Osteoblast (primary cell): ENCODE results near the gene CALM3. TPM values are rescaled to one million over a fixed set of nuclear protein-coding genes. Genes with fewer than 3 reads are reported as not detected.
"Not testable (repeated sequence)": the region's sequence is repeated elsewhere in the genome, so short reads cannot be mapped to it uniquely, and the experiment has no call there.

ENCODE experiments used
- DNase-seq: peaks from one replicate; pipeline ENCODE4 v3.0.0; 2011; ENCODE audit warnings: low spot score, mixed read lengths; ENCODE audit not compliant: insufficient read length; ENCODE audit errors: missing footprints
- H2AFZ ChIP-seq: 2 replicates; pipeline ENCODE4 v1.6.0; 2011; ENCODE audit warnings: mild to moderate bottlenecking, low read length
- H3K27ac ChIP-seq: 2 replicates; pipeline ENCODE4 v1.5.1; 2011; ENCODE audit warnings: mild to moderate bottlenecking, low read depth, low read length, moderate library complexity
- H3K27me3 ChIP-seq: 2 replicates; pipeline ENCODE4 v1.6.0; 2012; ENCODE audit warnings: mild to moderate bottlenecking, control low read depth, inconsistent platforms, low read length, moderate library complexity; ENCODE audit not compliant: insufficient read depth
- H3K36me3 ChIP-seq: 2 replicates; pipeline ENCODE4 v1.5.1; 2011; ENCODE audit warnings: mild to moderate bottlenecking, low read length, control low read depth, moderate library complexity; ENCODE audit not compliant: insufficient read depth
- H3K4me1 ChIP-seq: 2 replicates; pipeline ENCODE4 v1.5.1; 2011; ENCODE audit warnings: mild to moderate bottlenecking, low read length, control low read depth, moderate library complexity; ENCODE audit not compliant: insufficient read depth
- H3K4me2 ChIP-seq: 2 replicates; pipeline ENCODE4 v1.6.0; 2011; ENCODE audit warnings: mild to moderate bottlenecking, low read length; ENCODE audit not compliant: insufficient read depth
- H3K4me3 ChIP-seq: fragments of 200-600 bp; sonication (generic); 3 replicates; pipeline ENCODE4 v1.5.1; 2012; ENCODE audit warnings: mild to moderate bottlenecking, low read length, inconsistent platforms; ENCODE audit not compliant: insufficient read depth
- H3K79me2 ChIP-seq: 2 replicates; pipeline ENCODE4 v1.6.0; 2012; ENCODE audit warnings: mild to moderate bottlenecking, low read length, control low read depth, inconsistent platforms; ENCODE audit not compliant: insufficient read depth
- H3K9me3 ChIP-seq: 2 replicates; pipeline ENCODE4 v1.5.1; 2011; ENCODE audit warnings: low read depth, low read length, control low read depth
- H4K20me1 ChIP-seq: 2 replicates; pipeline ENCODE4 v1.6.0; 2012; ENCODE audit warnings: mild to moderate bottlenecking, low read length, control low read depth; ENCODE audit not compliant: insufficient read depth
- CTCF ChIP-seq: IDR thresholded peaks from 2 replicates; pipeline ENCODE4 v1.5.1; 2011; ENCODE audit warnings: mild to moderate bottlenecking, low read depth, low read length, moderate library complexity; ENCODE audit errors: extremely low read depth
- total RNA-seq: library from RNA; depleted of rRNA; stranded (reverse); fragments of >200 nt; gene quantifications from 2 replicates; pipeline ENCODE4 v1.2.3, GENCODE V29; 2012

Gene CALM3
- total RNA-seq, result 105 and 124 TPM in 2 replicates

- Histone ChIP-seq H3K79me2 (peaks cover 56% of the 10 kb centered on the region), H3K27ac (peak within 1 kb of the TSS; percentile 100), H3K36me3 (peaks cover 12% of the 10 kb centered on the region), H3K27me3 (no peaks in the 10 kb centered on the region), H4K20me1 (peaks cover 43% of the 10 kb centered on the region), H3K9me3 (no peaks in the 10 kb centered on the region), H2AFZ (peak within 1 kb of the TSS; percentile 99), H3K4me3 (peak within 1 kb of the TSS; percentile 99), H3K4me2 (peak within 1 kb of the TSS; percentile 96), H3K4me1 (peaks cover 24% of the 10 kb centered on the region)
- TF ChIP-seq CTCF, result no peak
- DNase-seq, result peak; percentile 90
These were observed at the start of gene CALM3 for GRCh38 chr19:46601318-46602224. TSS of gene CALM3 (plus strand) at chr19:46601330. CDS start at chr19:46601435, 105 bp downstream.

GRCh38 chr19:46552891-46553290, 48.2 kb upstream of the CALM3 start:
- Histone ChIP-seq H3K36me3 (no peaks in the 10 kb centered on the region), H2AFZ (no peak overlapping the region)

GRCh38 chr19:46554161-46554560, 47.0 kb upstream of the CALM3 start:
- H3K36me3 ChIP-seq, result no peaks in the 10 kb centered on the region
- no peaks in the 10 kb centered on the region for H3K9me3 ChIP-seq
- H3K27me3 ChIP-seq, result peaks cover 4% of the 10 kb centered on the region
- DNase-seq, result no peak
- H3K4me3 ChIP-seq, result no peak overlapping the region
- TF ChIP-seq CTCF, result no peak
- no peak overlapping the region for H3K4me2 ChIP-seq
- no peak overlapping the region for H3K27ac ChIP-seq
- H2AFZ ChIP-seq, result no peak overlapping the region
- H3K79me2 ChIP-seq, result no peaks in the 10 kb centered on the region
- no peaks in the 10 kb centered on the region for H3K4me1 ChIP-seq
- H4K20me1 ChIP-seq, result no peaks in the 10 kb centered on the region

More at GRCh38 chr19:46552891-46553290, 48.2 kb upstream of the CALM3 start:
- TF ChIP-seq CTCF, result no peak
- no peak overlapping the region for H3K4me3 ChIP-seq
- no peak for DNase-seq
- no peak overlapping the region for H3K4me2 ChIP-seq
- no peak overlapping the region for H3K27ac ChIP-seq
- no peaks in the 10 kb centered on the region for H3K4me1 ChIP-seq
- H3K27me3 ChIP-seq, result peaks cover 4% of the 10 kb centered on the region
- H3K79me2 ChIP-seq, result no peaks in the 10 kb centered on the region
- H4K20me1 ChIP-seq, result no peaks in the 10 kb centered on the region
- H3K9me3 ChIP-seq, result no peaks in the 10 kb centered on the region

- Histone ChIP-seq H2AFZ (no peak overlapping the region), H3K36me3 (no peaks in the 10 kb centered on the region), H3K27me3 (peaks cover 4% of the 10 kb centered on the region), H3K27ac (no peak overlapping the region), H3K4me3 (no peak overlapping the region), H3K4me2 (no peak overlapping the region), H3K9me3 (no peaks in the 10 kb centered on the region), H4K20me1 (no peaks in the 10 kb centered on the region), H3K4me1 (no peaks in the 10 kb centered on the region), H3K79me2 (no peaks in the 10 kb centered on the region)
- TF ChIP-seq CTCF, result no peak
- no peak for DNase-seq
These were observed 45.4 kb upstream of the CALM3 start for GRCh38 chr19:46555628-46556280.

GRCh38 chr19:46556471-46556870, 44.7 kb upstream of the CALM3 start:
- H3K27ac ChIP-seq, DNase-seq, H4K20me1 ChIP-seq: not testable (repeated sequence)

More at GRCh38 chr19:46556471-46556870, 44.7 kb upstream of the CALM3 start:
- not testable (repeated sequence) for H3K4me2 ChIP-seq, H3K4me1 ChIP-seq, H3K27me3 ChIP-seq, H2AFZ ChIP-seq, H3K79me2 ChIP-seq, H3K9me3 ChIP-seq, H3K36me3 ChIP-seq, H3K4me3 ChIP-seq
